K562 (cell line): ENCODE data around the gene TPD52L1. TPM values are rescaled to one million over a fixed set of nuclear protein-coding genes. Genes with fewer than 3 reads are reported as not detected.

Experiments
- CBX2 ChIP-seq: fragments of 200-600 bp; sonication (generic); IDR thresholded peaks from one replicate; pipeline ENCODE4 v1.6.1; 2012; ENCODE audit warnings: mild to moderate bottlenecking, low read length, inconsistent platforms; ENCODE audit not compliant: insufficient read depth, poor library complexity, severe bottlenecking
- CTBP1 ChIP-seq: fragments of 450-650 bp; IDR thresholded peaks from 2 replicates; pipeline ENCODE4 v1.6.1; 2016; ENCODE audit warnings: borderline replicate concordance
- DLX4 ChIP-seq: fragments of 250-450 bp; sonication (Bioruptor Pico); IDR thresholded peaks from 2 replicates; pipeline ENCODE4 v1.6.1; 2021; ENCODE audit warnings: mild to moderate bottlenecking
- EZH2 ChIP-seq: IDR thresholded peaks from 2 replicates; pipeline ENCODE4 v1.6.1; 2012; ENCODE audit warnings: low read depth, mild to moderate bottlenecking, inconsistent platforms, low read length, borderline replicate concordance
- HMGN3 ChIP-seq: IDR thresholded peaks from 2 replicates; pipeline ENCODE4 v1.6.1; 2011; ENCODE audit warnings: borderline replicate concordance, low read depth, mild to moderate bottlenecking, mixed read lengths, low read length; ENCODE audit not compliant: insufficient read length; ENCODE audit errors: extremely low read depth
- KDM1A ChIP-seq, 2 experiments: fragments of 450-650 bp; IDR thresholded peaks; 2 replicates each; pipeline ENCODE4 v1.6.1; 2016; ENCODE audit warnings: mild to moderate bottlenecking in 2 of 2
- L3MBTL2 ChIP-seq: fragments of 450-650 bp; IDR thresholded peaks from 2 replicates; pipeline ENCODE4 v1.6.1; 2016; ENCODE audit warnings: mild to moderate bottlenecking, moderate library complexity
- MAFF ChIP-seq: IDR thresholded peaks from 2 replicates; pipeline ENCODE4 v1.6.1; 2012; ENCODE audit warnings: low read length, improper control_type of control experiment
- NEUROD1 ChIP-seq: fragments of 150-350 bp; IDR thresholded peaks from 2 replicates; pipeline ENCODE4 v1.6.1; 2014; ENCODE audit warnings: borderline replicate concordance, low read length, low read depth; ENCODE audit not compliant: partially characterized antibody
- NFYB ChIP-seq: IDR thresholded peaks from 2 replicates; pipeline ENCODE4 v1.6.1; 2011; ENCODE audit warnings: mild to moderate bottlenecking, moderate library complexity; ENCODE audit not compliant: insufficient read length; ENCODE audit errors: extremely low read depth
- NR3C1 ChIP-seq: sonication (generic); formaldehyde crosslinking; IDR thresholded peaks from 2 replicates; pipeline ENCODE4 v1.8.1; 2022; ENCODE audit warnings: missing genetic modification reagents
- NR4A1 ChIP-seq, 2 experiments: fragments of 250-450 bp in 1 of 2; fragments of 450-650 bp in 1 of 2; sonication (Bioruptor Pico) in 1 of 2; IDR thresholded peaks; 2 replicates each; pipeline versions ENCODE4 v1.4.0 to v1.6.1; 2016 to 2020; ENCODE audit warnings: mild to moderate bottlenecking in 2 of 2, missing compliant biosample characterization in 1 of 2, missing genetic modification characterization in 1 of 2, moderate library complexity in 1 of 2
- NUFIP1 ChIP-seq: fragments of 450-650 bp; IDR thresholded peaks from 2 replicates; pipeline ENCODE4 v1.6.1; 2018; ENCODE audit not compliant: partially characterized antibody
- RAD21 ChIP-seq, 2 experiments: fragments of 250-450 bp in 1 of 2; fragments of 450-650 bp in 1 of 2; sonication (Bioruptor Pico) in 1 of 2; formaldehyde crosslinking in 1 of 2; IDR thresholded peaks in 1 of 2; conservative IDR thresholded peaks in 1 of 2; 2 replicates each; pipeline versions ENCODE4 v1.4.0 to v1.8.0; 2020 to 2022; ENCODE audit warnings: mild to moderate bottlenecking in 2 of 2, moderate library complexity in 1 of 2
- RBFOX2 ChIP-seq: fragments of 200-400 bp; formaldehyde crosslinking; IDR thresholded peaks from 2 replicates; pipeline ENCODE4 v1.6.1; 2017; ENCODE audit warnings: low read depth, mild to moderate bottlenecking, low read length, moderate library complexity
- RHOXF2B ChIP-seq: fragments of 250-450 bp; sonication (Bioruptor Pico); conservative IDR thresholded peaks from 2 replicates; pipeline ENCODE4 v1.5.1; 2021
- SIRT6 ChIP-seq: IDR thresholded peaks from one replicate; pipeline ENCODE4 v1.6.1; 2012; ENCODE audit warnings: low read depth, mild to moderate bottlenecking, control low read depth, inconsistent platforms, low read length, moderate library complexity
- STAT5A ChIP-seq: IDR thresholded peaks from 2 replicates; pipeline ENCODE4 v1.6.1; 2012; ENCODE audit warnings: low read length, inconsistent platforms, borderline replicate concordance
- TAF1 ChIP-seq: IDR thresholded peaks from 2 replicates; pipeline ENCODE4 v1.6.1; 2011; ENCODE audit warnings: mild to moderate bottlenecking, low read length, moderate library complexity; ENCODE audit not compliant: insufficient read depth, control insufficient read depth, severe bottlenecking; ENCODE audit errors: extremely low read depth
- TCFL5 ChIP-seq: fragments of 250-450 bp; sonication (Bioruptor Pico); conservative IDR thresholded peaks from 2 replicates; pipeline ENCODE4 v1.6.1; 2021; ENCODE audit warnings: mild to moderate bottlenecking, moderate library complexity, matching md5 sums
- TFE3 ChIP-seq: fragments of 450-650 bp; formaldehyde crosslinking; IDR thresholded peaks from 2 replicates; pipeline ENCODE4 v1.4.0; 2020; ENCODE audit warnings: mild to moderate bottlenecking, mixed read lengths
- ZBED1 ChIP-seq: IDR thresholded peaks from 2 replicates; pipeline ENCODE4 v1.6.1; 2014
- ZBTB43 ChIP-seq: sonication (generic); formaldehyde crosslinking; IDR thresholded peaks from 2 replicates; pipeline ENCODE4 v1.8.0; 2023; ENCODE audit warnings: mild to moderate bottlenecking, missing genetic modification reagents
- ZFPM2 ChIP-seq: fragments of 250-450 bp; sonication (Bioruptor Pico); IDR thresholded peaks from 2 replicates; pipeline ENCODE4 v1.5.1; 2022; ENCODE audit warnings: mild to moderate bottlenecking
- ZNF316 ChIP-seq: fragments of 450-650 bp; IDR thresholded peaks from 2 replicates; pipeline ENCODE4 v1.6.1; 2016
- ZNF324 ChIP-seq: fragments of 250-450 bp; sonication (Bioruptor Pico); IDR thresholded peaks from 2 replicates; pipeline ENCODE4 v1.4.0; 2020; ENCODE audit warnings: mild to moderate bottlenecking
- ZNF77 ChIP-seq: fragments of 250-450 bp; sonication (Bioruptor Pico); IDR thresholded peaks from 2 replicates; pipeline ENCODE4 v1.5.0; 2020
- polyA plus RNA-seq, 8 experiments: library from polyadenylated mRNA; depleted of rRNA in 4 of 8; stranded (reverse) in 5 of 8; unstranded in 3 of 8; fragments of >200 nt; fragmentation: Nextera tagmentation in 2 of 8; fragmentation: Illumina TruSeq in 1 of 8; extraction: Ambion mirVana in 2 of 8; extraction: Trizol in 1 of 8; gene quantifications; 2 replicates each; pipeline versions ENCODE4 v1.2.1 to v1.2.3, GENCODE V29; 2011 to 2014; ENCODE audit warnings: inconsistent platforms in 1 of 8, missing spikeins in 1 of 8
- total RNA-seq, 7 experiments: library from RNA; depleted of rRNA in 6 of 7; stranded (reverse); fragments of >200 nt in 6 of 7; fragmentation: Illumina TruSeq in 2 of 7; extraction: Trizol in 2 of 7; gene quantifications; 2 replicates each; pipeline versions ENCODE4 v1.2.1 to v1.2.3, GENCODE V29; 2011 to 2021; ENCODE audit warnings: low replicate concordance in 1 of 7

The TPD52L1 gene
- total and polyA plus RNA-seq, 9 of the 15 experiments (the other 6 are each of a cell fraction or from before 2014, with no cell fraction given): 12.9 to 149 (median 75.7) TPM

GRCh38 chr6:125153391-125154117, at the start of gene TPD52L1 (continued):
- TF ChIP-seq TFE3 (CRISPR knock-in tag) (no peak), ZBED1 (no peak), RHOXF2B (CRISPR knock-in tag) (no peak), RAD21 (CRISPR knock-in tag; conservative IDR thresholded peaks at IDR 0.05 in 1 of 2, IDR thresholded peaks at IDR 0.05 in 1 of 2) (peak; percentile 86 to 90), CTBP1 (peak; percentile 82), NEUROD1 (peak; percentile 15), ZNF77 (CRISPR knock-in tag) (no peak), NR4A1 (CRISPR knock-in tag; IDR thresholded peaks at IDR 0.05) (0 out of 2 replicates have a peak, but pooled peaks have one; percentile 44), NR4A1 (tag; IDR thresholded peaks at IDR 0.05) (no peak; the same call in 1 of the 2 replicates), ZNF316 (no peak), ZFPM2 (CRISPR knock-in tag) (no peak), CBX2 (no peak), SIRT6 (no peak), ZBTB43 (CRISPR knock-in tag) (no peak), TCFL5 (CRISPR knock-in tag) (no peak), L3MBTL2 (peak; percentile 80), MAFF (no peak), KDM1A (IDR thresholded peaks at IDR 0.05) (0 out of 4 replicates have a peak, but pooled peaks of 1 of the 2 experiments have one; percentile 11), NUFIP1 (no peak), STAT5A (peak; percentile 22; the same call in 1 of the 2 replicates), EZH2 (no peak), NR3C1 (CRISPR knock-in tag) (no peak), ZNF324 (no peak), DLX4 (no peak), TAF1 (peak; percentile 68), NFYB (no peak), HMGN3 (peak; percentile 91), RBFOX2 (peak; percentile 86)
